Dermis microvascular lymphatic vessel endothelial cell (primary cell): Measurements from ENCODE around the gene FOXO6. TPM values are rescaled to one million over a fixed set of nuclear protein-coding genes. Genes with fewer than 3 reads are reported as not detected.

Source experiments
- DNase-seq, 2 donors: peaks; one replicate each; pipeline versions ENCODE4 v3.0.0 to v3.0.0-alpha.2; 2010; ENCODE audit warnings: low read depth in 2 of 2
- total RNA-seq: library from RNA; depleted of rRNA; stranded (reverse); fragments of >200 nt; gene quantifications from 2 replicates; pipeline ENCODE4 v1.2.1, GENCODE V29; 2014

The FOXO6 gene
- total RNA-seq, 1 donor from 2014 or later, result under 0.01 TPM

GRCh38 chr1:41423511-41424191 is 62.4 kb downstream of the FOXO6 start:
- DNase-seq, result peak in 1 of 2 donors; percentile 21

- DNase-seq, result no peak
Measured at GRCh38 chr1:41424581-41425118, 63.4 kb downstream of the FOXO6 start.

GRCh38 chr1:41425369-41425768 is 64.1 kb downstream of the FOXO6 start:
- no peak for DNase-seq

GRCh38 chr1:41426201-41426890 is 65.1 kb downstream of the FOXO6 start:
- DNase-seq, result peak in 1 of 2 donors; percentile 9

GRCh38 chr1:41427122-41427913 is 66.1 kb downstream of the FOXO6 start:
- no peak for DNase-seq

- DNase-seq, result peak in 1 of 2 donors; percentile 20
Measured at GRCh38 chr1:41427916-41428737, 66.9 kb downstream of the FOXO6 start.

- no peak for DNase-seq
Measured at GRCh38 chr1:41428738-41429640, 67.8 kb downstream of the FOXO6 start.

GRCh38 chr1:41429641-41430035 is 68.4 kb downstream of the FOXO6 start:
- DNase-seq, result no peak

GRCh38 chr1:41430069-41430468 is 68.8 kb downstream of the FOXO6 start:
- DNase-seq, result no peak

GRCh38 chr1:41430582-41430981 is 69.3 kb downstream of the FOXO6 start:
- DNase-seq, result no peak

GRCh38 chr1:41431490-41432350 is 70.5 kb downstream of the FOXO6 start:
- DNase-seq, result peak in 1 of 2 donors; percentile 18

Other genes with a start within 250 kb of the FOXO6 start
- gene SCMH1, start 119.1 kb upstream of the FOXO6 start, total RNA-seq, result 8.2 and 12.5 TPM in 2 replicates
- not detected in 2 replicates for gene EDN2, start 123.2 kb downstream of the FOXO6 start, total RNA-seq